ENCODE measurements around the gene TMCO4. TPM values are rescaled to one million over a fixed set of nuclear protein-coding genes. Genes with fewer than 3 reads are reported as not detected.

Gene TMCO4
- total RNA-seq, 4 donors from 2014 or later, result 19.0 to 26.6 (median 20.7) TPM

- DNase-seq (ENCODE audit: low spot score) (no peak), ATAC-seq (ENCODE audit: low FRiP score) (no peak)
- no peak for TF ChIP-seq CTCF (IDR thresholded peaks at IDR 0.05)
These were observed 61.6 kb downstream of the TMCO4 start for GRCh38 chr1:19738076-19738475.

GRCh38 chr1:19737104-19737825 is 62.5 kb downstream of the TMCO4 start:
- no peak for ATAC-seq (ENCODE audit: low FRiP score)
- no peak for TF ChIP-seq CTCF (IDR thresholded peaks at IDR 0.05)
- DNase-seq (ENCODE audit: low spot score), result no peak

GRCh38 chr1:19735440-19736127 is 64.1 kb downstream of the TMCO4 start:
- ATAC-seq (ENCODE audit: low FRiP score) (peak; percentile 91), DNase-seq (ENCODE audit: low spot score) (no peak)
- TF ChIP-seq CTCF (IDR thresholded peaks at IDR 0.05), result no peak

GRCh38 chr1:19734472-19734999 is 65.2 kb downstream of the TMCO4 start:
- DNase-seq (ENCODE audit: low spot score) (no peak), ATAC-seq (ENCODE audit: low FRiP score) (no peak)
- no peak for TF ChIP-seq CTCF (IDR thresholded peaks at IDR 0.05)

- no peak for DNase-seq (ENCODE audit: low spot score)
- no peak for ATAC-seq (ENCODE audit: low FRiP score)
These were observed 65.7 kb downstream of the TMCO4 start for GRCh38 chr1:19734056-19734455.

GRCh38 chr1:19733615-19734014 is 66.1 kb downstream of the TMCO4 start:
- no peak for TF ChIP-seq CTCF (IDR thresholded peaks at IDR 0.05)
- no peak for ATAC-seq (ENCODE audit: low FRiP score)
- no peak for DNase-seq (ENCODE audit: low spot score)

More at GRCh38 chr1:19734056-19734455, 65.7 kb downstream of the TMCO4 start:
- TF ChIP-seq CTCF (IDR thresholded peaks at IDR 0.05), result no peak
